Gastroesophageal sphincter (tissue), 3 donors: ENCODE measurements around the gene AFF3.

Experiments used
- CTCF ChIP-seq, 4 experiments: fragments of 200-600 bp in 2 of 4; fragments of 450-650 bp in 2 of 4; sonication (generic) in 1 of 4; IDR thresholded peaks; one replicate each; pipeline ENCODE4 v1.5.1; 2017 to 2019; ENCODE audit warnings: antibody characterized with exemption in 4 of 4, mild to moderate bottlenecking in 2 of 4, moderate library complexity in 2 of 4
- POLR2A ChIP-seq, 2 donors: fragments of 450-650 bp; IDR thresholded peaks; one replicate each; pipeline ENCODE4 v1.6.1; 2017; ENCODE audit warnings: antibody characterized with exemption in 2 of 2, mild to moderate bottlenecking in 2 of 2, moderate library complexity in 1 of 2

GRCh38 chr2:100059638-100060037 lies 82.8 kb downstream of the AFF3 start:
- TF ChIP-seq CTCF (IDR thresholded peaks at IDR 0.05) (no peak), POLR2A (IDR thresholded peaks at IDR 0.05) (no peak)
